Psoas muscle (tissue), 8 donors: ENCODE measurements around the gene CD300LD. TPM values are rescaled to one million over a fixed set of nuclear protein-coding genes. Genes with fewer than 3 reads are reported as not detected.
A peak's percentile ranks its signal among the peaks of the same experiment; 100 is the strongest.

Experiments
- ATAC-seq, 4 donors: fragments of 200-7000 bp; cut with Tn5 transposase; one replicate each; pipeline ENCODE4 v1.9.1; 2020; ENCODE audit warnings: moderate library complexity in 3 of 4, mild to moderate bottlenecking in 2 of 4
- DNase-seq, 2 donors: peaks; one replicate each; pipeline ENCODE4 v3.0.0-alpha.2; 2020
- H3K27ac ChIP-seq: fragments of 200-600 bp; one replicate; pipeline ENCODE4 v1.8.0; 2022
- H3K27me3 ChIP-seq, 3 donors: fragments of 200-600 bp in 1 of 3; one replicate each; pipeline versions ENCODE4 v1.6.1 to v1.8.0; 2013 to 2022; ENCODE audit warnings: low read length in 2 of 3, mild to moderate bottlenecking in 2 of 3, moderate library complexity in 1 of 3; ENCODE audit not compliant: insufficient read depth in 3 of 3
- H3K36me3 ChIP-seq, 2 donors: fragments of 200-600 bp in 1 of 2; one replicate each; pipeline versions ENCODE4 v1.6.1 to v1.8.0; 2013 to 2022; ENCODE audit warnings: low read depth in 1 of 2, mild to moderate bottlenecking in 1 of 2, moderate library complexity in 1 of 2; ENCODE audit not compliant: insufficient read depth in 1 of 2
- H3K4me1 ChIP-seq: fragments of 200-600 bp; one replicate; pipeline ENCODE4 v1.8.0; 2022
- H3K4me3 ChIP-seq: fragments of 200-600 bp; one replicate; pipeline ENCODE4 v1.8.0; 2022; ENCODE audit warnings: mild to moderate bottlenecking
- H3K9me3 ChIP-seq: fragments of 200-600 bp; one replicate; pipeline ENCODE4 v1.8.0; 2022
- CTCF ChIP-seq: fragments of 200-600 bp; IDR thresholded peaks from one replicate; pipeline ENCODE4 v1.8.0; 2022; ENCODE audit warnings: antibody characterized with exemption
- WGBS, 3 donors: extraction: QIAGEN DNeasy Blood & Tissue Kit; methylation state at CpG; one replicate each; pipeline versions ENCODE4 v1.1.6 to v1.1.7; 2013; 5-methylcytosine and 5-hydroxymethylcytosine counted together
- intact Hi-C, 2 donors: fragments of 100-400 bp; cut with DNase I; formaldehyde crosslinking; loops; one replicate each; pipeline versions ENCODE4 v1.11.0 to v1.14.2; 2022
- polyA plus RNA-seq, 3 donors: library from polyadenylated mRNA; stranded (reverse); fragments of 200-250 nt; gene quantifications; one replicate each; pipeline ENCODE4 v1.2.3, GENCODE V29; 2013
- total RNA-seq, 4 donors: library from RNA; stranded (reverse); fragmentation: NEBNext Ultra II Directional in 2 of 4; extraction: Animal tissue kit (Norgen Biotek cat#: 25700) in 2 of 4; gene quantifications; one replicate each; pipeline versions ENCODE4 v1.2.1 to v1.2.4, GENCODE V29; 2021 to 2023
- donor health status: healthy with polysubstance abuse.
- donor health status: DM: no; HTN: no; CAD: no; lungs with moderate emphysema.
- donor health status: Bipolar disorder and iron deficiency.
- donor health status: healthy.
- donor health status: DM: yes; HTN: yes; CAD: no.
- donor health status: DM: no; HTN: no; CAD: no.
- donor health status: DM: no; HTN: no; CAD: no.
- donor health status: DM: yes; HTN: yes; CAD: no.

Gene CD300LD
- total and polyA plus RNA-seq, 7 donors: not detected

GRCh38 chr17:74619077-74619673 lies 27.1 kb upstream of the CD300LD start:
- intact Hi-C loops: no loop called here

DNA sequence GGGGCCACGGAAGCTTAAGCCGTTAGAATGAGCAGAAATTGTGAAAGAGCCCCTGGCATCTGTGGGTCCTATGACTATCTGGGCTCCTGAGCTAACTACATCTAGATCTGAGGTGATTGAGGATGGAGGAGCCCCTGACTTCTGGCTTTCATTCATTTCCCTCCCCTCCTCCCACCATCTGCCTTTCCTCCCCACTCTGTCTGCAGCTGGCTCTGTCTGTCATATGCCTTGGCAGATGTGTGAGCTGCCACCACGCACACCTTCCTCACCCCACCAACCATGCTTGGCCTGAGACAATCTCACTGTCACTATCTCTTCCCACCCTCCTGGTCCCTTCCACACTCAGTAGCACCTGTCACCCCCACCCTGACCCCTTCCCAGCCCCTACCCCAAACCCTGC lies 26.4 kb upstream of the CD300LD start:
- H3K4me3 ChIP-seq: no peak overlapping the region
- no peak overlapping the region for H3K27ac ChIP-seq
- DNase-seq (no peak), ATAC-seq (no peak)
- H3K9me3 ChIP-seq: no peaks in the 10 kb centered on the region
- H3K27me3 ChIP-seq: peaks cover 0 to 24% (median 5%) of the 10 kb centered on the region in 3 donors
- TF ChIP-seq CTCF: no peak
- WGBS, 3 donors: 23 to 39% (median 30%) methylated on average over 3 of the region's 3 CpGs
- H3K36me3 ChIP-seq: no peaks in the 10 kb centered on the region
- no peaks in the 10 kb centered on the region for H3K4me1 ChIP-seq
- intact Hi-C loops: no loop called here

More at GRCh38 chr17:74619077-74619673, 27.1 kb upstream of the CD300LD start:
- DNase-seq: peak; percentile 39 to 61
- no peak overlapping the region for H3K27ac ChIP-seq
- H3K4me1 ChIP-seq: no peaks in the 10 kb centered on the region
- peak in 1 of 4 donors; percentile 33 for ATAC-seq
- 33 to 47% (median 42%) methylated on average over 2 of the region's 2 CpGs for WGBS, 3 donors
- no peak overlapping the region for H3K4me3 ChIP-seq
- no peaks in the 10 kb centered on the region for H3K36me3 ChIP-seq
- peaks cover 0 to 24% (median 2%) of the 10 kb centered on the region in 3 donors for H3K27me3 ChIP-seq
- no peaks in the 10 kb centered on the region for H3K9me3 ChIP-seq
- no peak for TF ChIP-seq CTCF

DNA sequence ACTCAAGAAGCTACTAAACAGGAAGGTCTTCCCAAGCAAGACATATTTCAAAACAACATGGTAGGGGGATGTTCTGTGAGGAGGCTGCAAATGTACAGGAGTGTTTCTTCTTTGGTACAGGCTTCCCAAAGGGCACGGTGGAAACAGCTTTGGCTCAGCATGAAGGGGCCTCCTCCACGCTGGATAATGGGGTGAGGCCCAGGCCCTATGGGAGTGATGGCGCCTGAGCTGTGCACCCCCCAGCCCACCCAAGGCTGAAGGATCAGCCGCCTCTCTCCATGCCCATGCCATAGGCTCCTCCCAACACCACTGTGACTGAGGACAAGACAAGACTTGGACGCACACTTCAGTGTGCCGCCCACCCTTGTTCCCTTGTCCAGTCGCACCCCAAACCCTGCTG lies 24.6 kb upstream of the CD300LD start:
- intact Hi-C loops: no loop called here

DNA sequence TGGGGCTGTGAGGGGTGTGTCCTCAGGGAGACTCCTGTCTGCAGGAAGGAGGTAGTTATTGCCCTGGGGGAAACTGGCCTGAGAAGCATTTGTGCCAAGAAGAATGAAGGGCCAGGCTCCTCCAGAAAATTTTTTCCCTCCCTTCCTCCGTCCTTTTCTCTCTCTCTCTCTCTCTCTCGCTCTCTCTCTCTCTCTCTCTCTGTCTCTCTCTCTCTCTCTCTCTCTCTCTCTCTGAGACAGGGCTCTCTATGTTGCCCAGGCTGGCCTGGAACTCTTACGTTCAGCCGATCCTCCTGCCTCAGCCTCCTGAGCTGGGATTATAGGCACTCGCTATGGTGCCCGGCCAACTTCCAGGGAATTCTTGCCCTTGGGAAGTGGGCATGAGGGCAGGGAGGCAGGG lies 20.0 kb upstream of the CD300LD start:
- H3K9me3 ChIP-seq: no peaks in the 10 kb centered on the region
- ATAC-seq (no peak), DNase-seq (no peak)
- intact Hi-C loops: no loop called here
- no peaks in the 10 kb centered on the region for H3K4me1 ChIP-seq
- H3K4me3 ChIP-seq: no peak overlapping the region
- H3K27me3 ChIP-seq: peaks cover 0 to 32% (median 3%) of the 10 kb centered on the region in 3 donors
- H3K27ac ChIP-seq: no peak overlapping the region
- 74 to 89% (median 84%) methylated on average over 5 to 6 of the region's 6 CpGs for WGBS, 3 donors
- no peak for TF ChIP-seq CTCF
- no peaks in the 10 kb centered on the region for H3K36me3 ChIP-seq

More for the DNA sequence above, 24.6 kb upstream of the CD300LD start:
- Histone ChIP-seq H3K27me3 (peaks cover 0 to 20% (median 5%) of the 10 kb centered on the region in 3 donors), H3K4me1 (no peaks in the 10 kb centered on the region), H3K4me3 (no peak overlapping the region), H3K9me3 (no peaks in the 10 kb centered on the region), H3K27ac (no peak overlapping the region), H3K36me3 (no peaks in the 10 kb centered on the region)
- no peak for TF ChIP-seq CTCF
- 91 to 93% (median 92%) methylated on average over 7 of the region's 7 CpGs for WGBS, 3 donors
- ATAC-seq: no peak
- no peak for DNase-seq

DNA sequence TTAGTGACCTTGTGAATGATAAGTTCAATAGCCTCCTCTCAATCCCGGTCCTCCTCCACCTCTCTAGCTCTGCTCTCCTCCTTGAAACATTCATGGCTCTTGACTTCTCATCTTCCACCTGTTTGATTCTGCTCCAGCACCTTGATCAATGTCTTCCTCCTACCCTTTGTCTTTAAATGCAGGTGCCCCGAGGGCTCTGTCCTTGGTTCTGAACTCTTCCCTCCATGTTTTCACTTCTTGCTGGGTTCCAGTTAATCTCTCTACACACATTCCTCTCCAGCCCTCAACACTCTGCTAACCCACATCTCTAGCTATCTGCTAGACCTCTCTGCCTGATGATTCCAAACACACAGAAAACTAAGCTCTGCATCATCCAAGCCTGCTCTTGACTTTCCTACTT lies 18.0 kb upstream of the CD300LD start:
- H3K9me3 ChIP-seq: no peaks in the 10 kb centered on the region

More for the DNA sequence above, 18.0 kb upstream of the CD300LD start:
- Histone ChIP-seq H3K4me3 (no peak overlapping the region), H3K27ac (no peak overlapping the region), H3K36me3 (no peaks in the 10 kb centered on the region), H3K4me1 (no peaks in the 10 kb centered on the region), H3K27me3 (peaks cover 0 to 17% (median 3%) of the 10 kb centered on the region in 3 donors)
- no peak for TF ChIP-seq CTCF
- DNase-seq (no peak), ATAC-seq (no peak)
- 28 to 34% (median 31%) methylated on average over 2 of the region's 2 CpGs for WGBS, 3 donors
- intact Hi-C loops: no loop called here
